Stimulated activated CD8-positive, alpha-beta memory T cell treated with anti-CD3 and anti-CD28 coated beads, Interleukin-12 subunit alpha, Interleukin-12 subunit beta, amount 100 ng/mL, for 1 hour (primary cell): Measurements from ENCODE around the gene TBC1D16.
"Not testable (repeated sequence)": the region's sequence is repeated elsewhere in the genome, so short reads cannot be mapped to it uniquely, and the experiment has no call there.

ENCODE experiments used
- DNase-seq: peaks from one replicate; pipeline ENCODE4 v3.0.0-alpha.2; 2020; ENCODE audit warnings: low read depth

Gene TBC1D16

GRCh38 chr17:80002690-80003490 is 32.8 kb downstream of the TBC1D16 start:
- no peak for DNase-seq

GRCh38 chr17:80002070-80002641 is 33.5 kb downstream of the TBC1D16 start:
- DNase-seq = no peak

- DNase-seq = no peak
Measured at GRCh38 chr17:80000981-80001775, 34.5 kb downstream of the TBC1D16 start.

GRCh38 chr17:80000136-80000535 is 35.5 kb downstream of the TBC1D16 start:
- DNase-seq = no peak

GRCh38 chr17:79997011-79997660 is 38.5 kb downstream of the TBC1D16 start:
- DNase-seq = peak; percentile 51

GRCh38 chr17:79996291-79996690 is 39.4 kb downstream of the TBC1D16 start:
- no peak for DNase-seq

- DNase-seq = no peak
Measured at GRCh38 chr17:79995696-79996095, 40.0 kb downstream of the TBC1D16 start.

- no peak for DNase-seq
Measured at GRCh38 chr17:79994602-79995001, 41.1 kb downstream of the TBC1D16 start.

- not testable (repeated sequence) for DNase-seq
Measured at GRCh38 chr17:79994228-79994569, 41.5 kb downstream of the TBC1D16 start.

- no peak for DNase-seq
Measured at GRCh38 chr17:79993390-79994227, 42.1 kb downstream of the TBC1D16 start.

GRCh38 chr17:79992649-79993389 is 42.9 kb downstream of the TBC1D16 start:
- DNase-seq = no peak

GRCh38 chr17:79991924-79992648 is 43.6 kb downstream of the TBC1D16 start:
- DNase-seq = no peak

GRCh38 chr17:79991140-79991923 is 44.3 kb downstream of the TBC1D16 start:
- DNase-seq = peak; percentile 70

- no peak for DNase-seq
Measured at GRCh38 chr17:79990704-79991103, 45.0 kb downstream of the TBC1D16 start.

GRCh38 chr17:79990051-79990592 is 45.5 kb downstream of the TBC1D16 start:
- DNase-seq = no peak

- DNase-seq = no peak
Measured at GRCh38 chr17:79989106-79989835, 46.4 kb downstream of the TBC1D16 start.

GRCh38 chr17:79988185-79988971 is 47.3 kb downstream of the TBC1D16 start:
- DNase-seq = no peak

GRCh38 chr17:79987935-79988184 is 47.8 kb downstream of the TBC1D16 start:
- no peak for DNase-seq
